BJ (cell line): ENCODE data around the gene CHMP6. TPM values are rescaled to one million over a fixed set of nuclear protein-coding genes. Genes with fewer than 3 reads are reported as not detected.

ENCODE experiments used
- CTCF ChIA-PET: fragments of 350-600 bp; formaldehyde crosslinking; extraction: SDS; loops from one replicate; lab custom pipeline; 2021; ENCODE audit warnings: antibody characterized with exemption, inconsistent platforms; lab: Yijun Ruan, JAX
- POLR2A ChIA-PET: fragments of 300-600 bp; sonication (Branson Sonifier 250); formaldehyde crosslinking; extraction: SDS; loops from one replicate; lab custom pipeline; 2021; ENCODE audit warnings: antibody characterized with exemption; lab: Charles Lee
- DNase-seq: peaks from one replicate; pipeline ENCODE4 v3.0.0-alpha.2; 2011; ENCODE audit warnings: low read depth
- H3K27me3 ChIP-seq: 2 replicates; pipeline ENCODE4 v1.6.0; 2011; ENCODE audit warnings: low read length; ENCODE audit not compliant: control insufficient read depth, insufficient read depth
- H3K36me3 ChIP-seq: 2 replicates; pipeline ENCODE4 v1.5.1; 2011; ENCODE audit warnings: low read length; ENCODE audit not compliant: control insufficient read depth, insufficient read depth
- H3K4me3 ChIP-seq: 2 replicates; pipeline ENCODE4 v1.5.1; 2011; ENCODE audit warnings: low read depth, mild to moderate bottlenecking, control low read depth, low read length
- polyA plus RNA-seq: library from polyadenylated mRNA; depleted of rRNA; stranded (reverse); fragments of >200 nt; gene quantifications from 2 replicates; pipeline ENCODE4 v1.2.3, GENCODE V29; 2011
- TF ChIP-seq, protein P1 (sequence below): IDR thresholded peaks from 2 replicates; pipeline ENCODE4 v1.5.1; 2011; ENCODE audit warnings: low read depth, mild to moderate bottlenecking, control low read depth, inconsistent platforms, low read length, moderate library complexity; ENCODE audit not compliant: insufficient read depth

CHMP6 gene
- polyA plus RNA-seq, 1 experiment, result 30.7 TPM

DNA sequence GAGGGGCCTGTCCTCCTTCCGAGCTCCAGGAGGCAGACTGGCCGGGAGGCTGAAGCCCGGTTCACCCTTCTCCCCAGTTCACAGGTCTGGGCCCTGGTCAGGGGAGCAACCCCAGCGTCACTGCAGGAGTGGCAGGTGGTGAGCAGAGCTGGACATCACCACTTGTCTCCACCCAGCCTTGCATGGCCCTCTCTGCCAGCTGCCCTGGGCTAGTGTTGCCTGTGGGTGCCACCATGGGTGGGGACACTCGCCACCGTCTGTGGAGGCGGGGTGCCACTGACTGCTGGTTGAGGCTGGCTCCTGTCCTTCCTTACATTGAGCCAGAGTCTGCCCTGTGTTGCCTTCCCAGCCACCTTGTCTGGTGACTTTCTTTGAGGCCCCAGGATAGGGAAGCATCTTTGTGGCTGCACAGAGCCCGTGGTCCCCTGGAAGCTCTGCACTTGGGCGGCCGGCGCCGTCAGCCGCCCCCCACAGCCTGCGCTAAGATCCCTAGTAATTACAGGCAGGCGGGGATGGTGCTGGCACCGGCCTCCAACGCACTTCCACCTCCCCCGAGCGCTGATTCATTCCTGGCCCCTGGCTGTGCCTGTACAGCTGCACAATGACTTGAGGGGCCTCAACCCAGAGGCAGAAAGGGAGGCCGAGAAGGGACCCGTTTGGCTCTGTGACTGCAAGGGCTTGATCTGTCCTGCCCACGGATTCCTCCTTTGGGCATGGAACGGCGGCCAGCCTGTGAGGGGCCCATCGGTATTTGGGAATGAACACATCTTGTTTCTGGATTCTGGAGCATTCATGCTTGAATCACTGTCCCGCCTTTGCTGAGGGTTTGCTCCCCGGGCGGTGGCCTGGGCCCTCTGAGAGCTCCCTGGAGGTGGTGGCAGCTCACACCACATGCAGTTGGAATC, 48.5 kb downstream of the CHMP6 start:
- Histone ChIP-seq H3K4me3 (no peak overlapping the region), H3K36me3 (peaks cover 2% of the 10 kb centered on the region; the same call in 1 of the 2 replicates), H3K27me3 (no peaks in the 10 kb centered on the region)
- ChIA-PET POLR2A (no interaction called here), CTCF (interaction anchor here (0.7 to 2.2 kb wide), 9 partner anchors 11 to 939 kb away, joined by 3 to 11 read pairs (median 4); partner anchors contain the start of gene GAA)
- TF ChIP-seq, protein P1, sequence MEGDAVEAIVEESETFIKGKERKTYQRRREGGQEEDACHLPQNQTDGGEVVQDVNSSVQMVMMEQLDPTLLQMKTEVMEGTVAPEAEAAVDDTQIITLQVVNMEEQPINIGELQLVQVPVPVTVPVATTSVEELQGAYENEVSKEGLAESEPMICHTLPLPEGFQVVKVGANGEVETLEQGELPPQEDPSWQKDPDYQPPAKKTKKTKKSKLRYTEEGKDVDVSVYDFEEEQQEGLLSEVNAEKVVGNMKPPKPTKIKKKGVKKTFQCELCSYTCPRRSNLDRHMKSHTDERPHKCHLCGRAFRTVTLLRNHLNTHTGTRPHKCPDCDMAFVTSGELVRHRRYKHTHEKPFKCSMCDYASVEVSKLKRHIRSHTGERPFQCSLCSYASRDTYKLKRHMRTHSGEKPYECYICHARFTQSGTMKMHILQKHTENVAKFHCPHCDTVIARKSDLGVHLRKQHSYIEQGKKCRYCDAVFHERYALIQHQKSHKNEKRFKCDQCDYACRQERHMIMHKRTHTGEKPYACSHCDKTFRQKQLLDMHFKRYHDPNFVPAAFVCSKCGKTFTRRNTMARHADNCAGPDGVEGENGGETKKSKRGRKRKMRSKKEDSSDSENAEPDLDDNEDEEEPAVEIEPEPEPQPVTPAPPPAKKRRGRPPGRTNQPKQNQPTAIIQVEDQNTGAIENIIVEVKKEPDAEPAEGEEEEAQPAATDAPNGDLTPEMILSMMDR, result no peak
- peak; percentile 49 for DNase-seq

DNA sequence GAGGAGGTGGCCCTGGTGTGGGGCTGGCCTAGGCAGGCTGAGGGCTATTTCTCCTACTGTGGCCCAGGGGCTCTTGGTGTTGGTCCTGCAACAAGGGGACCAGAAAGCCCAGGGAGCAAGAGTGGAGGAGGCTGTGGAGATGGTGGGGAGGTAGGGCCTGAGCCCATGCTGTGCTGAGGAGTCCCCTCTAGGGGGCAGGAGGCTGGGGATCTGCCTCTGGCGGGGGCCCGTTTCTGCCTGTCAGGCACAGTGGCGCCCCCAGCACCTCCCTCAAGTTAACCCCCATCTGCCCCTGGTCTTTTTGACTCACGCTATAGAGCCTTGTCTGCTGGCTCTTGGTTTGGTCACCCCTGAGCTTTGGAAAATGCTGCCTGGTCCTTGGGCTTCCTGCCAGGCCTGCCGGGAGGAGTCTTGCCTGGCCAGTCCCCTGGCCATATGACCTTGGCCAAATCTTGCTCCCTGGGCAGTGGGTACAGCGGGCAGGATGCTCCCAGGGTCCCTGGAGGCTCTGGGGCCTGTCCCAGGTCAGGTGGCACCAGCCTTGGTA, 49.2 kb downstream of the CHMP6 start:
- CTCF ChIA-PET, result interaction anchor here (0.7 to 2.2 kb wide), 5 partner anchors 15 to 939 kb away, joined by 3 to 11 read pairs (median 3); partner anchors contain the start of gene GAA
- no peak for DNase-seq
- TF ChIP-seq, protein P1, result peak; percentile 58
- Histone ChIP-seq H3K4me3 (no peak overlapping the region), H3K36me3 (peaks cover 2% of the 10 kb centered on the region; the same call in 1 of the 2 replicates), H3K27me3 (no peaks in the 10 kb centered on the region)
- POLR2A ChIA-PET, result no interaction called here

DNA sequence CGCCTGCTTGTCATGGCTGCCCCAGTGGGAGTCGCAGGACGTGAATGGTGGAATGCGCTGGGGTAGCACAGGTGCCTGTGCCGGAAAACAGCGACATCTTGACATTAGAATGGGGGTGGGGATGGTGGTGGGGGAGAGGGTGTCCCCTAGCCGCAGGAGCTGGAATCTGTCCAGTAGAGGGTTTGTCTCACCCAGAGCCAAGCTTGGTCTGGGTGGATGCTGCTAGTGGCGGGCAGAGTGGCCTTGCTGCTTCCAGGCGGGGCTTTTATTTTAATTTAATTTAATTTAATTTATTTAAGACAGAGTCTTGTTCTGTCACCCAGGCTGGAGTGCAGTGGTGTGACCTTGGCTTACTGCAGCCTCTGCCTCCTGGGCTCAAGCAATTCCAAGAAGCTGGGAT, 51.0 kb downstream of the CHMP6 start:
- TF ChIP-seq, protein P1, result no peak
- Histone ChIP-seq H3K36me3 (no peaks in the 10 kb centered on the region; the same call in 1 of the 2 replicates), H3K4me3 (no peak overlapping the region), H3K27me3 (no peaks in the 10 kb centered on the region)
- DNase-seq, result no peak
- CTCF ChIA-PET, result interaction anchor here (2.4 kb wide), 1 partner anchor 59 kb away, joined by 7 read pairs; no protein-coding TSS in a partner anchor
- POLR2A ChIA-PET, result no interaction called here

DNA sequence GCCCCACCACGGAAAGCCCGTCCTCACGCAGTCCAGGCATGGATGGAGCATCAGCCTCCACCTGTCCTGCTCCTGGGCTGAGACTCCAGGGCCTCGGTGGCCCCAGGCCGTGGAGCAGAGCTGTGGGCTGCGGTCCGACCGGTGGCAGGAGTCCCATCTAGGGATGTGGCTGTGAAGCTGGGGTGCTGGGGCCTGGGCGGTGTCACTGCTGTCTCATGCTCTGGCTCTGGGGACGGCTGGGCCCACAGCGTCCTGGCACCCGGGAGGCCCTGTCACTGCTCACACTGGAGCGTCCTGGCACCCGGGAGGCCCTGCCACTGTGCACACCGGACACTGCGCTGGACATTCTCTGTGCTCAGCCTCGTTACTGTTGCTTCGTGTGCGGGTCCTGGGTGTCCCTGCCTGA, 51.7 kb downstream of the CHMP6 start:
- POLR2A ChIA-PET, result no interaction called here
- TF ChIP-seq, protein P1, result no peak
- no peak for DNase-seq

More for the DNA sequence above, 51.7 kb downstream of the CHMP6 start:
- CTCF ChIA-PET, result interaction anchor here (0.6 to 2.4 kb wide), 3 partner anchors 20 to 188 kb away, joined by 3 to 7 read pairs (median 4); no protein-coding TSS in a partner anchor
- Histone ChIP-seq H3K4me3 (no peak overlapping the region), H3K36me3 (no peaks in the 10 kb centered on the region; the same call in 1 of the 2 replicates), H3K27me3 (no peaks in the 10 kb centered on the region)
